Measurements from ENCODE around the gene CDIP1.

Gene CDIP1

GRCh38 chr16:4488499-4488967 is 50.0 kb downstream of the CDIP1 start:
- peak; percentile 20 for DNase-seq (ENCODE audit: low spot score)

DNA sequence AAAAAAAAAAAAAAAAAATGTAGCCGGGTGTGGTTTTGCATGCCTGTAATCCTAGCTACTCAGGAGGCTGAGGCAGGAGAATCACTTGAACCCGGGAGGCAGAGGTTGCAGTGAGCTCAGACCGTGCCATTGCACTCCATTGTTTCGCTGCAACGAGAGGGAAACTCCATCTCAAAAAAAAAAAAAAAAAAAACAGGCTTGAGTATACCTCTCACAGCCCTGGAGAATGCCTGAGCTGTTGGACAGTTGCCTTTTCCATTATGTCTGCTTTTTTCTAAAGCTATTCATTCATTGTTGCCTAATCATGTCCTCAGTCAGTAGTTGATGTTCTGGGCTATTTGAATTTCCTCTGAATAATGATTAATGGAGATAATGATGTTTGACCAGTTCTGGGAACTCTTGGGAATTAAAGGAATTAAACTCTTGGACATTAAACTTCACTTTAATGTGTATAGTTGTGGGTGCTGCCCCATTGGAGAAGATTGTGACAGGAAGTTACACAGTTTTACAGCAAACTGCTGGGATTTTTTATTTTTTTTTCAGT is 50.5 kb downstream of the CDIP1 start:
- DNase-seq (ENCODE audit: low spot score): peak; percentile 79

DNA sequence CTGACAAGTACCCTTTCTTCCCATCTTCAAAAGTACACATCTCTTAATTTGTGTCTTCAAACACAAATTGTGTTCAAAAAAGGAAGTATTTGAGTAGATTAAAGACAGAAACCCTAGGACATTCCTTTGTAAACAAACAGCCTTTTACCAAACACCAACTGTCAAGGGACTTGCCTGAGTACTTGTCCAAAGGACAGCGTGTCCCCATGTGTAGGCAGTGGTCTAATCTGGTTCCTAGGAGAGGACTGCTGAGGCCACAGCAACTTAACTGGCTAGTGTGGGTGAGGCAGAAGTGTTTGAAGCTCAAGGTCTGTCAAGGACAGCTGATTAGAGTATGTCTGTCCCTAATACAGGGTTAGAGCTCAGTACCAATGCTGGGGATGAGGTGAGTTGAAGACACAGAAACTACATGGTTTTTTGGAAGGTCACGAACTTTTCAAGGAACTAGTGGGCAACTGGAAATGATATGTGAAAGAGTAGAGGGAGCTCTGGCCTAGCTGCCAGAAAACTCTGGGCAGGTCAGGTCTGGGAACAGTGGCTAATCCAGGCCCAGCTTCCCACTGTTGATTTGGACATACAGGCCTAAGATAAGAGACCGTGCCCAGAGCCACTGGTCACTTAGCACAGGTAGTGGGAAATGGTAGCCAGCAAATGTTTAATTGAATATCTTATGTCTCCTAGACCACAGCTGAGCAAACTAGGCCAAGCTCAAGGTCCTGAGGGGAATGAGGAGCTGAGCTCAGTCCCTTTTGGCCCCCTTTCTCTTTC is 52.3 kb downstream of the CDIP1 start:
- DNase-seq (ENCODE audit: low spot score): no peak

DNA sequence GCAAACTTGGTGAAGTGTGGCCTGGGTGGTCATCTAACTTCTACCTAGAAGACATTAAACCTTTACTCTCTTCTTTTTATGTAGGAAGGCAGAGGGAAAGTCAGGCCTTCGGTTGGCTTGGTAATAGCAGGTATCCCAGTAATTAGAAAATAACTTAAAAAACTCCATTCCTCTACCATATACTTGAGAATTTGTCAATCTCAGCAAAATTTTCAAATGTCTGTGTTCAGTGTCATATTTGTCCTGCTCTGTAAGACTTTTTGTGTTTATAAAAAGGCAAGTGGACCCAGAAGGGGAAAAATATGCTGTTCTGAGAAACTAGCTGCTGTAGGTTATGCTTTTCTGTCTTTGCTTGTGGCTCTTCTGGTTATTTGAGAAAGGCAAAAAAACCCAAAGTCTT is 56.6 kb downstream of the CDIP1 start:
- DNase-seq (ENCODE audit: low spot score): no peak

GRCh38 chr16:4481526-4481925 is 57.0 kb downstream of the CDIP1 start:
- no peak for DNase-seq (ENCODE audit: low spot score)

DNA sequence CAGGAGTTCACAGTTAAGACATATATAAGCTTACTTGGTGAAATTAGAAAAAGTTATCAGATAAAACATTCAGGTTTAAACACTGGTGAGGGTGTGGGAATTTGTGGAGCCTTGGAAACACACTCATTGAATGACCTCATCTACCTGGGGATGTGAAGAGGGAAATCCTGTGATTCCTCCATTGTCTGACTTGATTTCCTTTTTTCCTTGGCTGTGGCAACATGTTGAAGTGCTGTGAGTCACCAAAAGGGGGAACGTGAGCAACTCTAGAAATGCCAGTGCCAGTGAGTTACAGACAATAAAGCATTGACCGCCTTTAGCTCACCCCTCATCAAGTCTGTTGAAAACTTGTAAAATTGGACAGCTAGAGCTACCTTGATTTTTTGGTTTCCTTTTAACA is 60.6 kb downstream of the CDIP1 start:
- peak; percentile 89 for DNase-seq (ENCODE audit: low spot score)

DNA sequence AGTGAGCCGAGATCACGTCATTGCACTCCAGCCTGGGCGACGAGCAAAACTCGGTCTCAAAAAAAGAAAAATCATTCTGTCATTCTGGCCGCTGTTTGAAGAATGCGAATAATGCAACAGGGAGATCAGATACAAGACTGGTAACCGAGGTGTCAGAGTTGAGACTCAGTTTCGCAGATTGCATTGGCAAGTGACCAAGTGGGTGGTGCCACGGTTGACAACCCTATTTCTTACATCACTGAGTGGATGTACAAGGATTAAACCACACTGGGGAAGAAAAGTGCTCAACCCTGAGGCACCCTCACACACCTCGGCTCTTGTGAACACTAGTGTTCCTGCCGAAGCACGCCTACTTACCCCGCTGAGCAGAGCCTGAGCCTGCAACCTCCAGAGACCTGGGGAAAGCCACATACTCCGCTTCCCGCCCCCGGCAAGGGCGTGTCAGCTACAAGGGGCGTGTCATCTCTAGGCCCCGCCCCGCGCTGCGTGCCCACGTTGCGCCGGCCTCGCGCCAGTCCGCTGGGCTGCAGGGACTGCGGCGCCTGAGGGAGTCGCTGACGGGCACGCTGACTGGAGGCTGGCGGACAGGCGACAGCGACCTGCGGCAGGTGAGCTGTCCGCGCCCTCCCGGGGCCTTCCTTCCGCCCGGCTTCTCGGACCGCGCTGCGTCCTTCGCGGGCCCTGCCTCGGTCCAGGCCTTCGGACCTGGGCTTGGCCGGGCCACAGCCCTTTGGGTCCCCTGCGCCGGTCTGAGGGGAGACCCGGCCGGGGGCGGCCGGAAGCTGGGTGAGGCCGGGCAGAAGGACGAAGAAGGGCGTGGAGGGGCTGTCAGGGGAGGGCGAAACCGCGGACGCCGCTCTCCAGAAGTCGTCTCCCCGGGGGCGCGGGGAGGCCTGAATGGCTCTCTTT is 62.4 kb downstream of the CDIP1 start, which contains the start of gene HMOX2:
HMOX2 (plus strand) TSS at position 519 of the 909 bp plus-strand sequence. CDS start 29,127 bp downstream, outside the sequence.
- peak; percentile 96 for DNase-seq (ENCODE audit: low spot score)

- peak; percentile 94 for DNase-seq (ENCODE audit: low spot score)
Observed at GRCh38 chr16:4474192-4474961, 64.2 kb downstream of the CDIP1 start, which contains the start of gene NMRAL1. NMRAL1 (minus strand) TSS chr16:4474625; CDS start chr16:4474132, 493 bp downstream.

DNA sequence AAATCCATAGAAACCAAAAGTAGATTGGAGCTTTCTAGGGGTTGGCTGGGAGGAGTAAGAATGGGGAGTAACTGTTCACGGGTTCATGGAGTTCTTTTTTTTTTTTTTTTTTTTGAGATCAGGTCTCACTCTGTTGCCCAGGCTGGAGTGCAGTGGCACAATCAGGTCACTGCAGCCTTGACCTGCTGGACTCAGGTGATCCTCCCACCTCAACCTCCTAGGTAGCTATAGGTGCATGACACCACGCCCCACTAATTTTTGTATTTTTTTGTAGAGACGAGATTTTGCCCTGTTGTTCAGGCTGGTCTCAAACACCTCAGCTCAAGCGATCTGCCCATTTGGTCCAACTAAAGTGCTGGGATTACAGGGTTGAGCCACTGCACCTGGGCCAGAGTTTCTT is 65.7 kb downstream of the CDIP1 start:
- DNase-seq (ENCODE audit: low spot score): no peak

GRCh38 chr16:4471869-4472268 is 66.7 kb downstream of the CDIP1 start:
- peak; percentile 26 for DNase-seq (ENCODE audit: low spot score)

DNA sequence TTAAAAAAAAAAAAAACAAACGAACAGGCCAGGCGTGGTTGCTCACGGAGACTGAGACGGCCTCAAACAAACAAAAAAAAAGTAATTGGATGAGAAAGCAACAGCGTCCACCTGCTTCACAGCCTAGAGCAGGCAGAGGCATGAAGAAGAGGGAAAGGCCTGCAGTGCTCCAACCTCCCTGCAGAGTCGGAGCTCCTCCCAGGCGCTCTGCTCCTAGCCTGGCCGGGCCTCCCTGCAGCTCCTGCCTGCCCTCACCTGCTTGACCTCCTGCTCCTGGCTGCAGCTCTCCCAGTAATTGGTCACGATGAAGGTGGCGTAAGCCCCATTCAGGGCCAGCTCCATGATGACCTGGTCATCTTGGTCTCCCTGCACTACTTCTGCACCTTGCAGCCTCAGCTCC is 69.6 kb downstream of the CDIP1 start:
- DNase-seq (ENCODE audit: low spot score): no peak

DNA sequence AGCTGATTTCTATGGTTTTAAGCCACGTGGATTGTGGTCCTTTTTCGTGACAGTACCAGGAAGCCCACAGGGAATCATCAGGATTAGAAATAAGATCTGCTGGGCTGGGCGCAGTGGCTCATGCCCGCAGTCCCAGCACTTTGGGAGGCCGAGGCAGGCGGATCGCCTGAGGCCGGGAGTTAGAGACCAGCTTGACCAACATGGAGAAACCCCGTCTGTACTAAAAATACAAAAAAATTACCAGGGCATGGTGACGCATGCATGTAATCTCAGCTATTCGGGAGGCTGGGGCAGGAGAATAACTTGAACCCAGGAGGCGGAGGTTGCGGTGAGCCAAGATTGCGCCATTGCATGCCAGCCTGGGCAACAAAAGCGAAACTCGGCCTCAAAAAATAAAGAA is 70.7 kb downstream of the CDIP1 start:
- DNase-seq (ENCODE audit: low spot score): no peak

DNA sequence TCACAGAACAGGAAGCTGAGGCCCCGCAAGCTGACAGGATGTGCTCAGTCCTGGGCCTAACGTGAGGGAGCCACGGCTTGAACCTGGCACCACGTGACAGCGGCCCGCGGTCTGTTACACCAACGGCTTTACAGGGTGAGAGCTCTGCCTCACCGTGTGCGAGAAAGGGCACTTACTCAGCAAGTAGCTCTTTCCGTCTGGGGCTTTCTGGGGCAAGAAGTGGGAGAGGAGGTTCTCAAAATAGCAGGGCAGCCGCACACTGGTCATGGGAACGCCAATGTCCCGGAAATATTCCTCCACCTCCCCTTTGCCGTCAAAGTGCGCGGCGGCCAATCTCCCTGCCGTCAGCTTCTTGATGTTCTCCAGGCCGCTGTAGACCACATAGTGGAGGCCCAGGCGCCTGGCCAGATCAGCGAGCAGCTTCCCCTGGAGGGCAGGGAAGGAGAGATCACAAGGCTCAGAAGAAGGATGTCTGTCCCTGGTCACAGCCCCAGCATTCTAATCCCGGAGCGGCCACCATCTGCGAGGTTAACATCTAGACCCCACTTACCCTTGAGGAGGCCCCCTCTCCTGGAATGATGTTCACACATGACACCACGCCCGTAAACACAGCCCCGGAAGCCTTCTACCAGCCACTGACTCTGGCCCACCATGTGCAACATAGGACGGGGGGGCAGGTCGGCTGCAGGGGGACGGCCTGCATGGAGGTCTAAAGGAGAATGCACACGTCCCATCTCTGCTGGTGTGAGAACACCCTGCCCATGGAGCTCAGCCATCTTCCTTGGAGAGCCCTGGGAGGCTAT is 72.4 kb downstream of the CDIP1 start:
- DNase-seq (ENCODE audit: low spot score): no peak

DNA sequence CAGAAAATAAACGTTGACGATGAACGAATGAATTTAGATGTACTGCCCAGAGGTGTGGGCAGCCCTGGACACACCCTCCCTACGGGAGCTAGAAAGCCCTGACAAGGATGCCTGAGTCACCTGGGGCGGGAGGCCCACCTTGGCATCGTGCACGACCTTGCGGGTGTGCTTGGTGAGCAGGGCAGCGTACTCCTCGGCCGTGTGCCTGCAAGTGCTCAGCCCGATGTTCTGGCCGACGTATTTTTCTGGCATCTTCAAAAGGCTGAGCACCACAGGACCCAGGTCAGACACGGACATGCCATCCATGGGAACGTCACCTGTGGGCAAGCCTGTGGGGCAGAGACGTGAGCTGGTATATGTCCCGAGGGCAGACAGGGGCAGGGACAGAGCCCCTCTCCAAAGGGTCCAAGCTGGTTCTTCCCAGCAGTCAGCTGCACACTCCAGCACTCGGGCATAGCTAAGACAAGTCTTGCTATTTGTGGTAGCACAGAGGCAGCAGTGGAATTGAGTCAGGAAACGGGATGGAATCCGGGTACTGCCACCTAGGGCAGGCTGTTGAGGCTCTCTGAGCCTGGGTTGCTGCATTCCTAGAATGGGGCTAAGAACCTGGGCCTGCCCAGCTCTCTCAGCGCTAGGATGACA is 74.9 kb downstream of the CDIP1 start:
- peak; percentile 20 for DNase-seq (ENCODE audit: low spot score)

DNA sequence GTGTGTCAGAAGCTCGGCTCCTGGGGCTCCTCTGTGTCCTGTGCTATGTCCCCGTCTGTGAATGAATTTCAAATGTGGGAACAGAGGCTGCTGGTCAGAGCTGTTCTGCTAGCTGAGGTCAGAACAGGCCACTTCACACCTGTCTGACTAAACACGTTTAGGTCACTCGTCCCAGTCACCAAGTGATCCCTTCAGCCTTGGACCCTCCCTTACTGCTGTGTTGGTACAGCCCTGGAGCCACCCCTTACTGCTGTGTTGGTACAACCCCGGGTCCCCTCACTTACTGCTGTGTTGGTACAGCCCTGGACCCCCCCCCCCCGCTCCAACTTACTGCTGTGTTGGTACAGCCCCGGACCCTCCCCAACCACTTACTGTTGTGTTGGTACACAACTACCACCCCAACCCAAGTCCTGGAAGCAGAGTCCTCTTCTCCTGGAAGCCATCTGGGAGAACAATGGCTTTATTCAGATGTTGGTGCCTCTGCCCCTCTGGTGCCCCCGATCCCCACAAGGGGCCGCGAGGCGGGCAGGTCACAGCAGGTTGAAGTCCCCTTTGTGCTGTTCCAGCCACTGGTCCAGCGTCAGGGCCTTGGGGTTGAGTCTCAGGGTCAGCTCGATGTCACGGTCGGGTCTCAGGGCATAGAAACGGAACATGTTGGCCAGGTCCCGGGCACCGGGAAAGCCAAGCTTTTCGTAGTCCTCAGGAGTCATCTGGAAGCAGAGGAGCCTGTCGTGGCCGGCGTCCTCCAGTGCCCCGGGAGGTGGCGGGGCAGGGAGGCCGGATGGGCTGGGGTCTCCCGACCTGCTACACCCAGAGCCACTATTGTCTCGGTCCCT is 77.1 kb downstream of the CDIP1 start:
- no peak for DNase-seq (ENCODE audit: low spot score)

GRCh38 chr16:4460936-4461249 is 77.7 kb downstream of the CDIP1 start:
- no peak for DNase-seq (ENCODE audit: low spot score)
